ENCODE results near the gene SAMD4A.

The SAMD4A gene

DNA sequence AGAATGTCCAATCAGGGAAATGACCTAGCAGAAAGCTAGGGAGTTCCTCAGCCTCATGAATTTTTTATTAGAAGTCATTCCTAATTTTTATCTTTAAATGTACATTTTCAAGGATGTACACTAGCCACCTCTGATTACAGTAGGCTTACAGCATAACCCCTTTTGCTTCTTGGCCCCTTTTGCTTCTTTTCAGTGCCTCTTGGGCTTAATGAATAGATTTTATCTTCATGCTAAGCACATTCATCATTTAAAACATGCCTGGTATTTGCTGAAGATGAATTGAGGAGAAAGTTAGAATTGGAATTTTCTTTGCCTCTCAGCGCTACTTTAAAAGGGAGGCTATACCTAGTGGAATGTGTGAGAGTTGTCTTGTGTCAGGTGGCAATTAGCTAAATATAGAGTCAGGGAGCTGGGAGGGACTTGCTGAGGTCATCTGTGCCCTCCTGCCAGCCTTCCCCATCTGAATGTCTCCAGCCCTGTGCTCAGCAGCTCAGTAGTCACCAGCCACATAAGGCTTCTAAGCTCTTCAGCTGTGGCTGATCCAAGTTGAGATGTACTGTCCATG, 132.1 kb downstream of the SAMD4A start:
- Histone ChIP-seq H3K27ac (no peak overlapping the region), H3K36me3 (no peaks in the 10 kb centered on the region), H3K4me3 (ENCODE audit: low read depth in 1 of 2, low read length in 1 of 2) (no peak overlapping the region), H3K27me3 (peaks cover 7% of the 10 kb centered on the region), H3K9me3 (no peaks in the 10 kb centered on the region), H3K4me1 (ENCODE audit: control insufficient read depth in 1 of 2, insufficient read depth in 1 of 2, low read depth in 1 of 2, low read length in 1 of 2) (no peaks in the 10 kb centered on the region)
- no peak for TF ChIP-seq CTCF (IDR thresholded peaks at IDR 0.05)

DNA sequence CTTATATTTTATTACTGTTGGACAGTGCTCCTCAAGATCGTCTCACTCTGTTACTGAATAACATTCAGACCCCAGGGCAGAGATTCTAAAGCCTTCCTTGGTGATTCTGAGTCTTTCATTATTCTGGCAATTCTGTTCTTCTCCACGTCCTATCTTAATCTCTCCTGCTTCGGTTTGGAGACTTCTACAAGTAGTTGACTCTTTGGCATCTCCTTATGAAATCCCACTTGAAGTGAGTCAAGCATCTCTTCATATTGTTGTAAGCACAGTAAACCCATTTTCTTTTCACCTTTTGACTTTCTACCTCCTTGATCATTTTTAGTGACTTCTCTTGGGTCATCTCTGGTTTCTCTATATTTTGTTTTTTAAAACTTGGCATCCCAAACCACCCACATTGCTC, 132.8 kb downstream of the SAMD4A start:
- Histone ChIP-seq H3K27me3 (peaks cover 7% of the 10 kb centered on the region), H3K36me3 (no peaks in the 10 kb centered on the region), H3K4me1 (ENCODE audit: control insufficient read depth in 1 of 2, insufficient read depth in 1 of 2, low read depth in 1 of 2, low read length in 1 of 2) (no peaks in the 10 kb centered on the region), H3K4me3 (ENCODE audit: low read depth in 1 of 2, low read length in 1 of 2) (no peak overlapping the region), H3K27ac (no peak overlapping the region), H3K9me3 (no peaks in the 10 kb centered on the region)
- no peak for TF ChIP-seq CTCF (IDR thresholded peaks at IDR 0.05)

DNA sequence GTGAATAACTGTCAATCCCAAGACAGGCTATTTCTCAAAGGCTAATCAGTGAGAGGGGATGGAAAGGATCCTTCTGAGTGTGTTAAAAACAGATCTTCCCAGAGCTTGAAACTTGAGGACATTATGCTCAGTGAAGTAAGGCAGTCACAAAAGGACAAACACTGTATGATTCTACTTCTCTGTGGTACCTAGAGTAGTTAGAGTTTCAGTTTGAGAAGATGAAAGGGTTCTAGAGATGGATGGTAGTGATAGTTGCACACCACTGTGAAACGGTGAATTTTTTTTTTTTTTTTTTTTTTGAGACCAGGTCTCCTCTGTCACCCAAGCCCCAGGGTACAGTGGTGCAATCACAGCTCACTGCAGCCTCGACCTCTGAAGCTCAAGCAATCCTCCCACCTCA, 133.8 kb downstream of the SAMD4A start:
- peaks cover 7% of the 10 kb centered on the region for H3K27me3 ChIP-seq
- H3K27ac ChIP-seq: no peak overlapping the region
- no peak overlapping the region for H3K4me3 ChIP-seq (ENCODE audit: low read depth in 1 of 2, low read length in 1 of 2)
- no peaks in the 10 kb centered on the region for H3K36me3 ChIP-seq
- no peaks in the 10 kb centered on the region for H3K9me3 ChIP-seq
- no peaks in the 10 kb centered on the region for H3K4me1 ChIP-seq (ENCODE audit: control insufficient read depth in 1 of 2, insufficient read depth in 1 of 2, low read depth in 1 of 2, low read length in 1 of 2)
- TF ChIP-seq CTCF (IDR thresholded peaks at IDR 0.05): no peak

DNA sequence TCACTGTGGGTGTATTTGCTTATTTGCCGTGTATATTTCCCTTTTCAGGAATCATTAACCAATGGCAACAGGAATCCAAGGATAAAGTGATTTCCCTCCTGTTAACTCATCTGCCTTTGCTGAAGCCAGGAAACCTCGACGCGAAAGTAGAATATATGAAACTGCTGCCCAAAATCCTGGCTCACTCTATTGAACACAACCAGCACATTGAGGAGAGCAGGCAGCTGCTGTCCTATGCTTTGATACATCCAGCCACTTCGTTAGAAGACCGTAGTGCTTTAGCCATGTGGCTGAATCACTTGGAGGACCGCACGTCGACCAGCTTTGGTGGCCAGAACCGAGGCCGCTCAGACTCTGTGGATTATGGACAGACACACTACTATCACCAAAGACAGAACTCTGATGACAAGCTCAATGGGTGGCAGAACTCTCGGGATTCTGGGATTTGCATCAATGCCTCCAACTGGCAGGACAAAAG, 135.1 kb downstream of the SAMD4A start:
- no peaks in the 10 kb centered on the region for H3K36me3 ChIP-seq
- no peak overlapping the region for H3K27ac ChIP-seq
- no peak for TF ChIP-seq CTCF (IDR thresholded peaks at IDR 0.05)
- H3K27me3 ChIP-seq: peaks cover 7% of the 10 kb centered on the region
- no peaks in the 10 kb centered on the region for H3K4me1 ChIP-seq (ENCODE audit: control insufficient read depth in 1 of 2, insufficient read depth in 1 of 2, low read depth in 1 of 2, low read length in 1 of 2)
- H3K4me3 ChIP-seq (ENCODE audit: low read depth in 1 of 2, low read length in 1 of 2): no peak overlapping the region
- no peaks in the 10 kb centered on the region for H3K9me3 ChIP-seq

- Histone ChIP-seq H3K4me1 (ENCODE audit: control insufficient read depth in 1 of 2, insufficient read depth in 1 of 2, low read depth in 1 of 2, low read length in 1 of 2) (no peaks in the 10 kb centered on the region), H3K4me3 (ENCODE audit: low read depth in 1 of 2, low read length in 1 of 2) (no peak overlapping the region), H3K27me3 (peaks cover 7% of the 10 kb centered on the region), H3K27ac (no peak overlapping the region), H3K36me3 (no peaks in the 10 kb centered on the region), H3K9me3 (no peaks in the 10 kb centered on the region)
- no peak for TF ChIP-seq CTCF (IDR thresholded peaks at IDR 0.05)
Measured at GRCh38 chr14:54702492-54702891, 135.6 kb downstream of the SAMD4A start.

- TF ChIP-seq CTCF (IDR thresholded peaks at IDR 0.05): no peak
- no peak overlapping the region for H3K27ac ChIP-seq
- H3K27me3 ChIP-seq: peaks cover 7% of the 10 kb centered on the region
- H3K36me3 ChIP-seq: no peaks in the 10 kb centered on the region
- H3K4me1 ChIP-seq (ENCODE audit: control insufficient read depth in 1 of 2, insufficient read depth in 1 of 2, low read depth in 1 of 2, low read length in 1 of 2): no peaks in the 10 kb centered on the region
- no peak overlapping the region for H3K4me3 ChIP-seq (ENCODE audit: low read depth in 1 of 2, low read length in 1 of 2)
- no peaks in the 10 kb centered on the region for H3K9me3 ChIP-seq
Measured at GRCh38 chr14:54703082-54703481, 136.2 kb downstream of the SAMD4A start.
